A673 (cell line): ENCODE data around the gene TNS1.

Experiments
- EZH2 ChIP-seq: fragments of 200-600 bp; sonication (generic); IDR thresholded peaks from 2 replicates; pipeline ENCODE4 v1.6.1; 2017; ENCODE audit warnings: borderline replicate concordance, low read depth, mild to moderate bottlenecking, mixed read lengths, antibody characterized with exemption, low read length; ENCODE audit not compliant: poor library complexity, severe bottlenecking
- TF ChIP-seq, protein P1 (sequence below): fragments of 300-800, 200-600 bp; sonication (generic); conservative IDR thresholded peaks from 2 replicates; pipeline ENCODE4 v1.5.1; 2017; ENCODE audit warnings: low read depth, mild to moderate bottlenecking, antibody characterized with exemption, low read length, moderate library complexity, mixed read lengths

DNA sequence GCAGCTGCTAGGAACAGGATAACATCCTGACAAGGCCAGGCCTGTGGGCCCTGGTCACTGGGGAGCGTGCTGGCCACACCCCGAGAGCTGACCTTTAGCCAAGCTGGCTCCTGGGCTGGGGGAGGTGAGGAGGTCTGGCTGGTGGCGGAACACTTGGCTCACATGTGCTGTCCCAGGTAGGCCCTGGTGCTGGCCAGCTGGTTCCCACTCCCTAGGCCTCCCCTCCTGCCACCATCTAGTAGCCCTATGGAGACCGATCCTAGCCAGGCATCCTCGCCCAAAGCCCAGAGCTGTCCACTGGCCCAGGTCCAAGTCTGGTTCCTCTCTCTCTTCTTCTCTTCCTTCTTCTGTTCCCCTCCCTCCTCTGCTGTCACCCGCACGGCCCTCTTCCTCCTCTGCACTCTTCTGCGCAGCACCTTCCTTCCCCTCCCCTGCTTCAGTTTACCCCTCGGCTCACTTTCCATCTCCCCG is 52.4 kb downstream of the TNS1 start:
- TF ChIP-seq EZH2, result no peak
- TF ChIP-seq, protein P1, sequence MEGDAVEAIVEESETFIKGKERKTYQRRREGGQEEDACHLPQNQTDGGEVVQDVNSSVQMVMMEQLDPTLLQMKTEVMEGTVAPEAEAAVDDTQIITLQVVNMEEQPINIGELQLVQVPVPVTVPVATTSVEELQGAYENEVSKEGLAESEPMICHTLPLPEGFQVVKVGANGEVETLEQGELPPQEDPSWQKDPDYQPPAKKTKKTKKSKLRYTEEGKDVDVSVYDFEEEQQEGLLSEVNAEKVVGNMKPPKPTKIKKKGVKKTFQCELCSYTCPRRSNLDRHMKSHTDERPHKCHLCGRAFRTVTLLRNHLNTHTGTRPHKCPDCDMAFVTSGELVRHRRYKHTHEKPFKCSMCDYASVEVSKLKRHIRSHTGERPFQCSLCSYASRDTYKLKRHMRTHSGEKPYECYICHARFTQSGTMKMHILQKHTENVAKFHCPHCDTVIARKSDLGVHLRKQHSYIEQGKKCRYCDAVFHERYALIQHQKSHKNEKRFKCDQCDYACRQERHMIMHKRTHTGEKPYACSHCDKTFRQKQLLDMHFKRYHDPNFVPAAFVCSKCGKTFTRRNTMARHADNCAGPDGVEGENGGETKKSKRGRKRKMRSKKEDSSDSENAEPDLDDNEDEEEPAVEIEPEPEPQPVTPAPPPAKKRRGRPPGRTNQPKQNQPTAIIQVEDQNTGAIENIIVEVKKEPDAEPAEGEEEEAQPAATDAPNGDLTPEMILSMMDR, result no peak
